ENCODE measurements around the gene HSPA12A.

Gene HSPA12A

GRCh38 chr10:116769791-116770190 is 27.4 kb upstream of the HSPA12A start:
- no peak for DNase-seq

- no peak for DNase-seq
These were observed 27.0 kb upstream of the HSPA12A start for GRCh38 chr10:116769368-116769767.

GRCh38 chr10:116768786-116769185 is 26.4 kb upstream of the HSPA12A start:
- no peak for DNase-seq

- no peak for DNase-seq
These were observed 24.7 kb upstream of the HSPA12A start for GRCh38 chr10:116766837-116767634.

- DNase-seq: no peak
These were observed 24.0 kb upstream of the HSPA12A start for GRCh38 chr10:116766241-116766827.

GRCh38 chr10:116765648-116766081 is 23.3 kb upstream of the HSPA12A start:
- peak; percentile 60 for DNase-seq

- no peak for DNase-seq
These were observed 22.6 kb upstream of the HSPA12A start for GRCh38 chr10:116764979-116765378.

- DNase-seq: no peak
These were observed 21.1 kb upstream of the HSPA12A start for GRCh38 chr10:116763440-116763839.

- no peak for DNase-seq
These were observed 19.5 kb upstream of the HSPA12A start for GRCh38 chr10:116761883-116762282.

- DNase-seq: no peak
These were observed 18.6 kb upstream of the HSPA12A start for GRCh38 chr10:116760919-116761318.

GRCh38 chr10:116757246-116757645 is 14.9 kb upstream of the HSPA12A start:
- DNase-seq: no peak

GRCh38 chr10:116756277-116756676 is 13.9 kb upstream of the HSPA12A start:
- DNase-seq: no peak

- DNase-seq: no peak
These were observed 11.4 kb upstream of the HSPA12A start for GRCh38 chr10:116753759-116754158.

GRCh38 chr10:116752969-116753665 is 10.8 kb upstream of the HSPA12A start:
- no peak for DNase-seq

GRCh38 chr10:116752563-116752962 is 10.2 kb upstream of the HSPA12A start:
- DNase-seq: no peak

- DNase-seq: no peak
These were observed 6.1 kb upstream of the HSPA12A start for GRCh38 chr10:116748471-116748870.

- DNase-seq: no peak
These were observed 5.7 kb upstream of the HSPA12A start for GRCh38 chr10:116748041-116748440.

- no peak for DNase-seq
These were observed 5.0 kb upstream of the HSPA12A start for GRCh38 chr10:116747325-116747724.

GRCh38 chr10:116744885-116745284 is 2.5 kb upstream of the HSPA12A start:
- DNase-seq: no peak

- DNase-seq: no peak
These were observed 1.9 kb upstream of the HSPA12A start for GRCh38 chr10:116744163-116744753.

- DNase-seq: no peak
These were observed 1.1 kb upstream of the HSPA12A start for GRCh38 chr10:116743266-116744064.
